PC-3 (cell line): Measurements from ENCODE around the gene DSG2. TPM values are rescaled to one million over a fixed set of nuclear protein-coding genes. Genes with fewer than 3 reads are reported as not detected.

ENCODE experiments used
- ATAC-seq: fragments of 200-7000 bp; cut with Tn5 transposase; 2 replicates; pipeline ENCODE4 v1.9.1; 2020; ENCODE audit warnings: mild to moderate bottlenecking, moderate library complexity
- BruUV-seq: library from RNA; stranded (reverse); fragments of 400-500 nt; replicated peaks from 2 replicates; lab custom pipeline; 2021; lab: Mats Ljungman, UMichigan
- CTCF ChIA-PET: fragments of 300-600 bp; sonication (Branson Sonifier 250); formaldehyde crosslinking; loops from one replicate; lab custom pipeline; 2022; ENCODE audit warnings: antibody characterized with exemption; lab: Charles Lee
- POLR2A ChIA-PET: fragments of 300-600 bp; sonication (Branson Sonifier 250); formaldehyde crosslinking; loops from one replicate; lab custom pipeline; 2022; ENCODE audit warnings: antibody characterized with exemption; ENCODE audit not compliant: unreplicated experiment; lab: Charles Lee
- DNase-seq: peaks from one replicate; pipeline ENCODE4 v3.0.0-alpha.2; 2015
- H2AFZ ChIP-seq: fragments of 300-600 bp; sonication (generic); 2 replicates; pipeline ENCODE4 v1.6.0; 2016; ENCODE audit warnings: antibody characterized with exemption, low read length
- H3F3A ChIP-seq: fragments of 300-600 bp; sonication (generic); one replicate; pipeline ENCODE4 v1.6.0; 2017; ENCODE audit warnings: antibody characterized with exemption, low read length, control low read depth, mild to moderate bottlenecking; ENCODE audit not compliant: unreplicated experiment
- H3K27ac ChIP-seq: fragments of 300-600 bp; sonication (generic); 2 replicates; pipeline ENCODE4 v1.5.1; 2016; ENCODE audit warnings: mild to moderate bottlenecking, low read length
- H3K27me3 ChIP-seq: fragments of 300-600 bp; sonication (generic); 2 replicates; pipeline ENCODE4 v1.6.1; 2016; ENCODE audit warnings: low read length, mixed read lengths
- H3K36me3 ChIP-seq: fragments of 300-600 bp; sonication (generic); 2 replicates; pipeline ENCODE4 v1.6.1; 2016; ENCODE audit warnings: low read depth, mixed run types, low read length, mixed read lengths
- H3K4me1 ChIP-seq: fragments of 300-600 bp; sonication (generic); 2 replicates; pipeline ENCODE4 v1.5.1; 2016; ENCODE audit warnings: low read length; ENCODE audit not compliant: insufficient read depth
- H3K4me2 ChIP-seq: fragments of 300-600 bp; sonication (generic); 2 replicates; pipeline ENCODE4 v1.6.0; 2016; ENCODE audit warnings: low read length
- H3K4me3 ChIP-seq: fragments of 300-600 bp; sonication (generic); 2 replicates; pipeline ENCODE4 v1.5.1; 2016; ENCODE audit warnings: mild to moderate bottlenecking, low read length, mixed read lengths
- H3K79me2 ChIP-seq: fragments of 300-600 bp; sonication (generic); 2 replicates; pipeline ENCODE4 v1.6.1; 2017; ENCODE audit warnings: low read length, mixed read lengths
- H3K9ac ChIP-seq: fragments of 300-600 bp; sonication (generic); 2 replicates; pipeline ENCODE4 v1.6.0; 2016; ENCODE audit warnings: mild to moderate bottlenecking, low read length
- H3K9me2 ChIP-seq: fragments of 300-600 bp; sonication (generic); replicated peaks from 2 replicates; pipeline ENCODE4 v1.6.1; 2016; ENCODE audit warnings: mixed run types, low read length, mixed read lengths
- H3K9me3 ChIP-seq: fragments of 300-600 bp; sonication (generic); 2 replicates; pipeline ENCODE4 v1.6.1; 2016; ENCODE audit warnings: low read length, mixed read lengths
- H4K20me1 ChIP-seq: fragments of 300-600 bp; sonication (generic); 2 replicates; pipeline ENCODE4 v1.6.1; 2016; ENCODE audit warnings: low read length, mixed read lengths
- CTCF ChIP-seq: fragments of 300-600 bp; sonication (generic); conservative IDR thresholded peaks from 2 replicates; pipeline ENCODE4 v1.5.1; 2017; ENCODE audit warnings: antibody characterized with exemption, low read depth, mild to moderate bottlenecking, low read length
- EZH2 ChIP-seq: fragments of 300-600 bp; sonication (generic); IDR thresholded peaks from one replicate; pipeline ENCODE4 v1.6.1; 2017; ENCODE audit warnings: antibody characterized with exemption, mild to moderate bottlenecking, low read length; ENCODE audit not compliant: unreplicated experiment
- EZH2phosphoT487 ChIP-seq: fragments of 300-600 bp; sonication (generic); IDR thresholded peaks from 2 replicates; pipeline ENCODE4 v1.6.1; 2018; ENCODE audit warnings: mild to moderate bottlenecking, antibody characterized with exemption, low read length, borderline replicate concordance
- intact Hi-C: fragments of 100-400 bp; cut with micrococcal nuclease; formaldehyde crosslinking; loops from 2 replicates; pipeline ENCODE4 v1.9.0; 2023
- total RNA-seq: library from RNA; depleted of rRNA; stranded (reverse); fragments of >200 nt; gene quantifications from 2 replicates; pipeline ENCODE4 v1.2.3, GENCODE V29; 2014

DSG2 gene
- total RNA-seq, 1 experiment from 2014 or later = 17.2 TPM

- Histone ChIP-seq H4K20me1 (no peaks in the 10 kb centered on the region), H3K9ac (no peak overlapping the region)
- CTCF ChIA-PET = no interaction called here
Measured at GRCh38 chr18:31595121-31595771, 97.3 kb downstream of the DSG2 start.

GRCh38 chr18:31596081-31596872 lies 98.3 kb downstream of the DSG2 start:
- no peaks in the 10 kb centered on the region for H3K79me2 ChIP-seq
- H3K4me2 ChIP-seq = no peak overlapping the region
- H3K9me2 ChIP-seq = no peaks in the 10 kb centered on the region
- ChIA-PET CTCF (no interaction called here), POLR2A (no interaction called here)
- H3K4me1 ChIP-seq = no peaks in the 10 kb centered on the region
- H3K36me3 ChIP-seq = no peaks in the 10 kb centered on the region
- TF ChIP-seq EZH2phosphoT487 (no peak), EZH2 (no peak), CTCF (no peak)
- intact Hi-C loops = no loop called here
- no TSS peak for BruUV-seq
- no peak overlapping the region for H3K27ac ChIP-seq
- no peak overlapping the region for H2AFZ ChIP-seq
- H3F3A ChIP-seq = no peaks in the 10 kb centered on the region
- DNase-seq (no peak), ATAC-seq (no peak; the same call in 1 of the 2 replicates)
- no peak overlapping the region for H3K4me3 ChIP-seq
- no peaks in the 10 kb centered on the region for H3K27me3 ChIP-seq
- no peaks in the 10 kb centered on the region for H4K20me1 ChIP-seq
- H3K9ac ChIP-seq = no peak overlapping the region
- no peaks in the 10 kb centered on the region for H3K9me3 ChIP-seq

More at GRCh38 chr18:31595121-31595771, 97.3 kb downstream of the DSG2 start:
- POLR2A ChIA-PET = no interaction called here
- Histone ChIP-seq H3K4me3 (no peak overlapping the region), H3K27me3 (no peaks in the 10 kb centered on the region), H3K9me2 (no peaks in the 10 kb centered on the region), H3K9me3 (no peaks in the 10 kb centered on the region), H3K4me1 (no peaks in the 10 kb centered on the region), H3K4me2 (no peak overlapping the region), H2AFZ (no peak overlapping the region), H3K36me3 (no peaks in the 10 kb centered on the region), H3K27ac (no peak overlapping the region), H3K79me2 (no peaks in the 10 kb centered on the region), H3F3A (no peaks in the 10 kb centered on the region)
- intact Hi-C loops = no loop called here
- no peak for ATAC-seq
- no TSS peak for BruUV-seq
- DNase-seq = no peak
- TF ChIP-seq CTCF (no peak), EZH2 (no peak), EZH2phosphoT487 (no peak)
